ENCODE measurements around the gene RPRD1B.

RPRD1B gene

GRCh38 chr20:38136421-38137245 lies 103.1 kb downstream of the RPRD1B start:
- no peak for DNase-seq (ENCODE audit: low spot score)

DNA sequence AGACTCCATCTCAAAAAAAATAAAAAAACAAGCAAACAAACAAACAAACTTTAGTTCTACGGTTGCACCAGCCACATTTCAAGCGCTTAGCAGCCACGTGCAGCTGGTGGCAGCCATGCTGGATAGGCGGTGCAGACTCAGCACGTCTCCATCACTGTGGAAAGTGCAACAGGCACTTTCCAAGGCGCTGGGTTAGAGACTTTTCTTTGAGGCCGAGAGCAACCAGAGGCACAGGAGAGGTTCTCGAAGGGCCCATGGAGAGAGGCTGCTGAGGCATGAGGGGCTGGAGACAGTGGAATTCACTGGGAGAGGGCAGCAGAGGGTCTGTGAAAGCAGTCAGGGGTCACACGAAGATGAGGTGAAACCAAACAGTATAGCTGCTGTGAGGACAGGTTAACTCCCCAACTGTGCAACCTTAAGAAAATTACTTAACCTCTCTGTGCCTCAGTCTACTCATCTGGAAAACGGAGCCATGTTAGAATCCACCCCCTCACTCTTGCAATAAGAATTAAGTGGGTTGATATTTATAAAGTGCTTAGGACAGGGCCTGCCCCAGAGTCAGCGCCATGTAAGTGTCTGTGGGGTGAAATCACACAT lies 104.0 kb downstream of the RPRD1B start:
- DNase-seq (ENCODE audit: low spot score), result no peak

- DNase-seq (ENCODE audit: low spot score), result no peak
Measured at GRCh38 chr20:38138086-38138778, 104.7 kb downstream of the RPRD1B start.

GRCh38 chr20:38139156-38139912 lies 105.8 kb downstream of the RPRD1B start:
- no peak for DNase-seq (ENCODE audit: low spot score)

DNA sequence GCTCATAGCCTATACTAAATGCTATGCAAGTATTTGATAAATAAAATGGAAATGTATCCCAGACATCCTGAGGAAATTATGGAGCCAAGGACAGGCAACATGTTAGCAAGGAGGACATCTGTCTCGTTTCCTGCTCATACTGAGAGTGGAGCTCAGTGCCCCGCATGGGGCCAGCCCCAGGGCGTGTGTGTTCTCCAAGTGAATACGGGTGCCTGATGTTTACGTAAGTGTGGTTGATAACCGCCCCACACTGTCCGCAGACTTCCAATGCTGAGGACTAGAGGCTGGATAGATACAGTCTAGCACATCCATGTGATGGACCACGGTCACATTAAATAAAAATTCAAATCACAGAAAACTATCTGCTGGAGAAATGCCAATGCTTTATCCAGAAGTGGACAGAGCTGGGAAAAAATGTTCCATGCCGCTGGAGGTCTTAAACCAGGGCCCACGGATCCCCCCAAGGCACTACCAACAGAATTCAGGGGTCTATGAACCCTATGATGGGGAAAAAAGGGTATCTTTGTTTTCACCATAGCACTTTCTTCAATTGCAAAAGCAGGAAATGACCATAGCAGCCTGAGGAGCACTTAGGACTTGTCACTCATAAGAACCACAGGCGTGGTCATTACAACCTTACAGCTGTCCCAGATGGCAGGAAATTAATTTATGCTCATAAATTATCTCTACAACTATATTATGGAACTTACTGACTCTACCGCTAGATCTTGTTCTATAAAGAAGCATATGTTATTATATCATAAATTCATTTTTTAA lies 106.6 kb downstream of the RPRD1B start:
- no peak for DNase-seq (ENCODE audit: low spot score)

- DNase-seq (ENCODE audit: low spot score), result no peak
Measured at GRCh38 chr20:38141204-38141888, 107.8 kb downstream of the RPRD1B start.

Data from GM03348 (cell line).